Skeletal muscle satellite cell (primary cell): ENCODE data around the gene SEC14L1.
"Not testable (repeated sequence)": the region's sequence is repeated elsewhere in the genome, so short reads cannot be mapped to it uniquely, and the experiment has no call there.

Source experiments
- H3K27me3 ChIP-seq: 2 replicates; pipeline ENCODE4 v1.7.0; 2013; ENCODE audit warnings: low read length; ENCODE audit not compliant: control insufficient read depth, insufficient read depth
- H3K36me3 ChIP-seq: 2 replicates; pipeline ENCODE4 v1.7.0; 2013; ENCODE audit warnings: mild to moderate bottlenecking, control low read depth, low read length; ENCODE audit not compliant: insufficient read depth
- H3K4me1 ChIP-seq: 2 replicates; pipeline ENCODE4 v1.7.0; 2013; ENCODE audit warnings: low read length; ENCODE audit not compliant: control insufficient read depth, insufficient read depth
- H3K4me2 ChIP-seq: 2 replicates; pipeline ENCODE4 v1.7.0; 2013; ENCODE audit warnings: mild to moderate bottlenecking, low read length
- H3K4me3 ChIP-seq: 2 replicates; pipeline ENCODE4 v1.7.0; 2013; ENCODE audit warnings: low read length
- H3K9ac ChIP-seq: 2 replicates; pipeline ENCODE4 v1.7.0; 2013; ENCODE audit warnings: mild to moderate bottlenecking, low read depth, low read length, moderate library complexity
- H3K9me3 ChIP-seq: replicated peaks from 2 replicates; pipeline ENCODE4 v1.7.0; 2013; ENCODE audit warnings: mild to moderate bottlenecking, control low read depth, low read length

Gene SEC14L1

DNA sequence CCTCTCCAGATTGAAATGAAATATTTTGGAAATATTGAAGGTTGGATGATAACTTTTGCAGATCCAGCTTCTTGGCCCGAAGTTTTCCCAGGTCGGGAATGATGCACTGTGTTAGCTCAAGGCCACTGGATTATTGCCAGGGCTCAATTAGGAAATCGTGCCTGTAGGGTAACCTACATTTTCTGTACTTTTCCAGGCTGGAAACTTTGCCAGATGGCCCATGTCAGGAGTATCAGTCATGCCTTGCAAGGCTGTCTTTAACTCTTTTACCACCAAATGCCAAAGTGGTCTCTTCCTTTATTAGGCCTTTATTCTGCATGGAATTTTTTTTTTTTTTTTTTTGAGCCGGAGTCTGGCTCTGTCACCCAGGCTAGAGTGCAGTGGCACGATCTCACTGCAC, 8.9 kb upstream of the SEC14L1 start:
- H3K9me3 ChIP-seq = no peaks in the 10 kb centered on the region
- H3K4me2 ChIP-seq = no peak overlapping the region
- no peaks in the 10 kb centered on the region for H3K36me3 ChIP-seq
- no peak overlapping the region for H3K9ac ChIP-seq
- no peak overlapping the region for H3K4me3 ChIP-seq
- H3K27me3 ChIP-seq = no peaks in the 10 kb centered on the region
- peaks cover 43% of the 10 kb centered on the region for H3K4me1 ChIP-seq

- peaks cover 42% of the 10 kb centered on the region for H3K4me1 ChIP-seq
- no peak overlapping the region for H3K4me3 ChIP-seq
- peak overlapping the region; percentile 3 for H3K9ac ChIP-seq
- peaks cover 5% of the 10 kb centered on the region for H3K9me3 ChIP-seq
- no peak overlapping the region for H3K4me2 ChIP-seq
- H3K27me3 ChIP-seq = no peaks in the 10 kb centered on the region
- H3K36me3 ChIP-seq = no peaks in the 10 kb centered on the region
Measured at GRCh38 chr17:77132411-77133086, 8.2 kb upstream of the SEC14L1 start.

DNA sequence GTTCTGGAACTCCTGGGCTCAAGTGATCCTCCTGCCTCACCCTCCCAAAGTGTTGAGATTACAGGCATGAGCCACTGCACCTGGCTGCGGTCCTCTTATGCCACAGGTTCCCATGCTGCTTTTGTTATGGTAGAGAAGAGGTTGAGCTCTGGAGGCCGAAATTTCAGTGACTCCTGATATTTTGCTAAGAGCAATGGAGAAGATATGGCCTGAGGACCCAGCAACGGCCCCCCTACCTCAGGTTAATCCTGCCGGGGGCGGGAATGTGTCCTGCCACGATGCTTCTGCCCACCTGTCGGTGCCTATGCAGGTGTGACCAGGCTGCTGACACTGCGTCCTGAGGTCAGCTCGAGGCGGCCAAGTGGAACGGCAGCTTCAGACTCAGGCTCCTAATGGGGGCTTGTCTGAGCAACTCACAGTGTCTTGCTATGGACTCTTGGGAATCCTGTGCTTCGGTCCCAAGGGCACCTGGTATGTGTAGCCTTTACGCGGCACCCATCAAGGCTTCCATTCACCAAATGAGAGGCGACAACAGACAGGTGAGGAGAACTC, 7.6 kb upstream of the SEC14L1 start:
- Histone ChIP-seq H3K36me3 (no peaks in the 10 kb centered on the region), H3K4me3 (no peak overlapping the region), H3K4me1 (peaks cover 39% of the 10 kb centered on the region), H3K4me2 (no peak overlapping the region), H3K27me3 (no peaks in the 10 kb centered on the region), H3K9ac (no peak overlapping the region), H3K9me3 (peaks cover 8% of the 10 kb centered on the region)

- Histone ChIP-seq H3K4me2 (no peak overlapping the region), H3K4me3 (no peak overlapping the region), H3K27me3 (no peaks in the 10 kb centered on the region), H3K9ac (no peak overlapping the region), H3K4me1 (peaks cover 32% of the 10 kb centered on the region), H3K36me3 (no peaks in the 10 kb centered on the region), H3K9me3 (peaks cover 8% of the 10 kb centered on the region)
Measured at GRCh38 chr17:77136420-77136767, 4.4 kb upstream of the SEC14L1 start.

- no peak overlapping the region for H3K4me3 ChIP-seq
- no peak overlapping the region for H3K4me2 ChIP-seq
- H3K36me3 ChIP-seq = no peaks in the 10 kb centered on the region
- H3K4me1 ChIP-seq = peaks cover 29% of the 10 kb centered on the region
- no peak overlapping the region for H3K9ac ChIP-seq
- peaks cover 8% of the 10 kb centered on the region for H3K9me3 ChIP-seq
- no peaks in the 10 kb centered on the region for H3K27me3 ChIP-seq
Measured at GRCh38 chr17:77137111-77137510, 3.7 kb upstream of the SEC14L1 start.

GRCh38 chr17:77137886-77138285, 2.9 kb upstream of the SEC14L1 start:
- H3K9ac ChIP-seq, H3K4me2 ChIP-seq, H3K4me3 ChIP-seq, H3K9me3 ChIP-seq, H3K36me3 ChIP-seq, H3K27me3 ChIP-seq: not testable (repeated sequence)
- peaks cover 29% of the 10 kb centered on the region for H3K4me1 ChIP-seq

DNA sequence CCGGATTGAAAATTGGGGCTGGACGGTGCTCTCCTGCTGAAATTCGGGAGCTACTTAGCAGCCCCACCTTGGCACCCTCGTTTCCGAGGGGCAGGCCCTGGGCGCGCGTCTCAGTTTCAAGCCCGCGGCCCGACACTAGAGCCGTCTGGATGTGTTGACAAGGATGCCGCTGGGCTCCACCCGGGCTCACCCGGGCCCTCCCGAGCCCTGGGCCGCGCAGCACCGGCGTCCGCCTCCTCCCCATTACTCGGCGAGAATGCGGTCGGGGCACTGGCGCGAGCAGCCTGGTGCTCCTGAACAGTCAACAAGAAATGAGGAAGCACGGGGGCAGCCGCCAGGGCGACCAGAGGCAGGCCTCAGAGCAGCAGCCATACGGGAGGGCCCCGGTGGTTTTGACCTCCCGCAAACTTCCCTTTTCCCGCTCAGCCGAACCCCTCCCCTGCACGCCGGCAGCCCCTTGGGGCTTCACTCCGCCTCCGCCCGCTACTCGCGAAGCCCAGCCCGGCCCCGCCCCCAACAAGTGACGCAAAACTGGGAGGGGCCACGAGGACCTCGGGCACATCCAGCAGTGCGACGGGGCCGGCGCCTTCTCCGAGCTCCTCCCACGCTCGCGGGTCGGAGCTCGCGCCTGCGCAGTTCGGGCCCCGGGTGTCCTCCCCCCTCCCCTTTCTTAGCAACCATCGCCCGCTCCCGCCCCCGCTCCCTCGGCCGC, 447 bp upstream of the SEC14L1 start:
- no peaks in the 10 kb centered on the region for H3K27me3 ChIP-seq
- H3K4me2 ChIP-seq = peak overlapping the region; percentile 88
- peaks cover 17% of the 10 kb centered on the region for H3K36me3 ChIP-seq
- peaks cover 45% of the 10 kb centered on the region for H3K4me1 ChIP-seq
- H3K4me3 ChIP-seq = peak overlapping the region; percentile 71
- H3K9me3 ChIP-seq = peaks cover 8% of the 10 kb centered on the region
- H3K9ac ChIP-seq = peak overlapping the region; percentile 87

DNA sequence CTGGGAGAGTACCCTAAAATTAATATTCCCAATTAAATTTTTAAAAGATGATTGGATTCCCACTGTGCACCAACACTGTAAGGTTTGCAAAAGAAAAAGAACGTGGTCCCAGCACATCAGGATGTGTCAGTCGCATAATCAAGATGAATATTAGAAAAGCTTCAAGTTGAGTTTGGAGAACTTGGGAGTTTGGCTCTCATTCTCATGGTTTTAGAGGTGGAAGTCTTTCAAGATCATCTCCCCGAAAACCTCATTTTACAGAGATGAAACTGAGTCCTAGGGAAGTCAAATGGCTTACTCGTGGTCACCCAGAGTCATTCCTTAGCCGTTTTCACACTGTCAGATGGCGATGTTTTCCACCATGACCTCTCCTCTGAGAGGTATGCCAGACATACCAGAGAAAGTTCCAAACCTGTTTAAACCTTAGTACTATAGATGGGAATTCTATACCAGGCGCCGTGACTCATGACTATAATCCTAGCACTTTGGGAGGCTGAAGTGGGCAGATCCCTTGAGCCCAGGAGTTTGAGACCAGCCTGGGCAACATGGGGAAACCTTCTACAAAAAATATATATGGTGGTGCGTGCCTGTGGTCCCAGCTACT, 1.2 kb downstream of the SEC14L1 start:
- Histone ChIP-seq H3K4me3 (peak overlapping the region; percentile 79), H3K4me1 (peaks cover 55% of the 10 kb centered on the region), H3K4me2 (peak overlapping the region; percentile 93), H3K9ac (peak overlapping the region; percentile 82), H3K9me3 (peaks cover 8% of the 10 kb centered on the region), H3K27me3 (no peaks in the 10 kb centered on the region), H3K36me3 (peaks cover 28% of the 10 kb centered on the region)

GRCh38 chr17:77142689-77143088, 1.9 kb downstream of the SEC14L1 start:
- peak overlapping the region; percentile 79 for H3K4me3 ChIP-seq
- no peaks in the 10 kb centered on the region for H3K27me3 ChIP-seq
- peaks cover 51% of the 10 kb centered on the region for H3K4me1 ChIP-seq
- H3K36me3 ChIP-seq = peaks cover 34% of the 10 kb centered on the region
- peaks cover under 1% of the 10 kb centered on the region for H3K9me3 ChIP-seq
- H3K4me2 ChIP-seq = peak overlapping the region; percentile 93
- peak overlapping the region; percentile 82 for H3K9ac ChIP-seq

DNA sequence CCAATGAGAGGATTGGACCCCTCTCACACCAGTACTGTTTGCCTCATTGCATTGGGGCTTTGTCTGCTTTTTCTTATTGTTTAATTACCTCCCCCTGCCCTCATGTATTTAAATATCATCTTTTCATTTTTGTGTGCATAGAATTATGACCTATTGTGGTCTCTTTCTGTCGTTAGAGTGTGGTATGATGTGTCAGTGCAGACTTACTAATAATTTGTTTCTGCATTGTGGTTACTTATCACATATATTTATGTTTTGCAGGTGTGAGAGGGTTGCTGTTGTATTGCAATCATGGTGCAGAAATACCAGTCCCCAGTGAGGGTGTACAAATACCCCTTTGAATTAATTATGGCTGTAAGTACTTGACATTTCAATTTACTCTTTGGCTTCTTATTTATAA, 2.5 kb downstream of the SEC14L1 start:
- Histone ChIP-seq H3K9me3 (no peaks in the 10 kb centered on the region), H3K9ac (peak overlapping the region; percentile 82), H3K36me3 (peaks cover 40% of the 10 kb centered on the region), H3K4me2 (peak overlapping the region; percentile 93), H3K4me3 (peak overlapping the region; percentile 79), H3K27me3 (no peaks in the 10 kb centered on the region), H3K4me1 (peaks cover 53% of the 10 kb centered on the region)

DNA sequence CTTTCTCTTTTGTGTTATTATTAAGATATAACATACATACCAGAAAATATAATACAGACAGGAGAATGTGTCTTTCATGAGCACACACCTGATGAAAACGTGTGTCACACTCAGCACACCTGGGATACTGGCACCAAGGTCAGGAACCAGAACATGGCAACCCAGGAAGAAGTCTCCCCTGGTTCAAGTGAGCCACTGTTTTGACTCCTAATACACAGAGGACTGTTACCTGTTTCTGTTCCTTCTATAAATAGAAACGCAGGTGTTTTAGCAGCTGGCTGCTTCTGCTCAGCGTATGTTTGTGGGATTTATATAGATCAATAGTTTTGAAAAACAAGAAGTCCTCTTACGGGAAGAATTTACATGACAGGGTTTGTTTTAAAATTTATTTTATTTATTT, 3.5 kb downstream of the SEC14L1 start:
- Histone ChIP-seq H3K4me3 (no peak overlapping the region), H3K4me1 (peaks cover 63% of the 10 kb centered on the region), H3K4me2 (no peak overlapping the region), H3K36me3 (peaks cover 49% of the 10 kb centered on the region), H3K9ac (peak overlapping the region; percentile 27), H3K9me3 (no peaks in the 10 kb centered on the region), H3K27me3 (no peaks in the 10 kb centered on the region)
